ENCODE results near the gene PSMD4.
A peak's percentile ranks its signal among the peaks of the same experiment; 100 is the strongest.
"Not testable (repeated sequence)": the region's sequence is repeated elsewhere in the genome, so short reads cannot be mapped to it uniquely, and the experiment has no call there.

The PSMD4 gene

GRCh38 chr1:151254217-151255213 lies at the start of gene PSMD4:
Gene PSMD4 (plus strand): TSS chr1:151254734. CDS start chr1:151254783, 49 bp downstream.
- DNase-seq: peak; percentile 89

DNA sequence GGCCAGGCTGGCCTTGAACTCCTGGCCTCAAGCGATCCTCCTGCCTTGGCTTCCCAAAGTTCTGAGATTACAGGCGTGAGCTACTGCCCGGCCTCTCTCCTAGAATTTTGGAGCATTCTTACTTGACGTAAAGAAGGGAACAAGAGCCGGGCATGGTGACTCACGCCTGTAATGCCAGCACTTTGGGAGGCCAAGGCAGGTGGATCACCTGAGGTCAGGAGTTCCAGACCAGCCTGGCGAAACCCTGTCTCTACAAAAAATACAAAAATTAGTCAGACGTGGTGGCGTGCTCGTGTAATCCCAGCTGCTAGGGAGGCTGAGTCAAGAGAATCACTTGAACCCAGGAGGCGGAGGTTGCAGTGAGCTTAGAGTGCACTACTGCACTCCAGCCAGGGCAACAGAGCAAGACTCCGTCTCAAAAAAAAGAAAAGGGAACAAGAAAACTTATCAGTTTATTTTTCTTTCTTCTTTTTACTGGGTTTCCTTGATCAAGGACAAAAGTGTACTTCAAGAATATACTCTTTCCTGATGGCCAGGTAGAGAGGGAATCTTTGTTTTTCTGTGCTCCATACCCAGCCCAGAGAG lies 49.1 kb upstream of the PSMD4 start:
- DNase-seq: not testable (repeated sequence)

GRCh38 chr1:151210830-151211229 lies 43.7 kb upstream of the PSMD4 start:
- no peak for DNase-seq

GRCh38 chr1:151211972-151212705 lies 42.4 kb upstream of the PSMD4 start:
- DNase-seq: no peak

DNA sequence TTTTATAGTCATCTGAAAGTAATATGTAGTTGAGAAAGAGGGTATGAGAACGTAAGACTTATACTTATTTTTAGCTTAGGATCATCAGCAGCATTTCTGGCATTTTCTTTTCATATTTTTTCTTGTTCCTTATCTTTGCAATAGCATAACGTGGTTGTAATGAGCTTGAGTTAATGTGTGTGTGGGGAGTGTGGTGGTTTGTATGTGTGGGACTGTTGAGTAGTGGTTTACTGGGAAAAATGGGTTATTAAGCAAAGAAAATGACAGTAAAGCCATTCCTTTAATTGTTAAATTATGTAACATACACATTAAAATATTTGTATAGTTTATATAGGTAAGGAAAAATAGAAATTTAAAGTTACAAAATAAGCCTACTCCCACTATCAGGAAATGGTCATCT lies 41.0 kb upstream of the PSMD4 start:
- no peak for DNase-seq

GRCh38 chr1:151221616-151222015 lies 32.9 kb upstream of the PSMD4 start:
- no peak for DNase-seq

- DNase-seq: no peak
Measured at GRCh38 chr1:151222130-151222529, 32.4 kb upstream of the PSMD4 start.

DNA sequence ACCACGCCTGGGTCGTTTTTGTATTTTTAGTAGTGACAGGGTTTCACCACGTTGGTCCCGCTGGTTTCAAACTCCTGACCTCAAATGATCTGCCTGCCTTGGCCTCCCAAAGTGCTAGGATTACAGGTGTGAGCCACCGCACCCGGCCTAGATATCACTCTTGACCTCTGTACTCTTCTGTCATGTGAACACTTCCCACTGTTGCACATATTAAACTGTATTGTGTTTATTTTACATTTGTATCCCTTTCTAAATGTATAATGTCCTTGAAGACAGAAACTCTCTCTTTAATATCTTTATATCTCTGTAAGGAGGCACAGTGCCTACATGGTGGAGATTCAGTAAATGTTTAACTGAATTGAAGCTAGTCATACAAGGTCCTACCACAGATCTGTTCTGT lies 19.3 kb upstream of the PSMD4 start:
- no peak for DNase-seq

GRCh38 chr1:151237678-151238466 lies 16.7 kb upstream of the PSMD4 start:
- no peak for DNase-seq

GRCh38 chr1:151238467-151238739 lies 16.1 kb upstream of the PSMD4 start:
- DNase-seq: no peak

GRCh38 chr1:151242442-151242841 lies 12.1 kb upstream of the PSMD4 start:
- no peak for DNase-seq

GRCh38 chr1:151243683-151244216 lies 10.8 kb upstream of the PSMD4 start:
- DNase-seq: no peak

DNA sequence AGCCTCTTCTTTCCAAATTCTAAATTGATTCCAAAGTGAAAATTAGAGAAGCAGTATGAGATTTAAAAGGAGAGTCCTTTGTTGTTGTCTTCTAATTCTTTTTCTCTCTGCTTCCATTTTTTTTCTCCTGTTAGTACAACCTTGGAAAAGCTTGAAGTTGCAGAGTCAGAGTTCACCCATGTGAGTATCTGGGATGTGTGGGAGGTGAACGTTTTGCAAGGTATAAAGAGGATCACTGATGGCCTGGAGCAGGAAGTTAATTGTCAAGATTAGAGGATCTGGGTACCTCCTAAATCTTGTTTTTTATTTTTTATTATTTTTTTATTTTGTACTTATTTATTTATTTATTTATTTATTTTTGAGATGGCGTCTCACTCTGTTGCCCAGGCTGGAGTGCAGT lies 7.7 kb upstream of the PSMD4 start:
- no peak for DNase-seq

GRCh38 chr1:151251656-151252470 lies 2.7 kb upstream of the PSMD4 start:
- peak; percentile 45 for DNase-seq

GRCh38 chr1:151255381-151255780 lies 847 bp downstream of the PSMD4 start:
- DNase-seq: no peak

DNA sequence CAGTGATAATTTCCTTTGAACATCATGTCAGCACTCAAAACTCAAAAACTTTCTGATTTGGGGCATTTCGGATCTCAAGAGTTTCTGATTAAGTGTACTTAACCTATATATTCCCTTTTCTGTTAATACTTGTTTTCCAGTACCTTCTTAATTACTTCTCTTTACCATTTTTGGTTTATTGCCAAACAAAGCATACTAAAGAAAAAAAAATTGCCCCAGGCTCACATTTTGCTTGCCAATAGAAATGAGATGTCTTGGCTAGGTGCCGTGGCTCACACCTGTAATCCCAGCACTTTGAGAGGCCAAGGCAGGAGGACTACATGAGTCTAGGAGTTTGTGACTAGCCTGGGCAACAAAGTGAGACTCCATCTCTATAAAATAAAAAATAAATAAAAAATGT lies 4.8 kb downstream of the PSMD4 start:
- no peak for DNase-seq

GRCh38 chr1:151265446-151266236 lies 11.1 kb downstream of the PSMD4 start:
- no peak for DNase-seq

- no peak for DNase-seq
Measured at GRCh38 chr1:151266315-151266714, 11.8 kb downstream of the PSMD4 start.

- no peak for DNase-seq
Measured at GRCh38 chr1:151266821-151267220, 12.3 kb downstream of the PSMD4 start.

- DNase-seq: no peak
Measured at GRCh38 chr1:151267760-151268159, 13.2 kb downstream of the PSMD4 start.

GRCh38 chr1:151273924-151274466 lies 19.5 kb downstream of the PSMD4 start:
- no peak for DNase-seq
